HepG2 (cell line): ENCODE data around the gene NEMP2. TPM values are rescaled to one million over a fixed set of nuclear protein-coding genes. Genes with fewer than 3 reads are reported as not detected.

Experiments used
- AGO1 ChIP-seq: fragments of 200-400 bp; formaldehyde crosslinking; IDR thresholded peaks from 2 replicates; pipeline ENCODE4 v1.6.1; 2017; ENCODE audit warnings: mild to moderate bottlenecking, low read depth, low read length, moderate library complexity; ENCODE audit not compliant: poor library complexity, severe bottlenecking
- CENPX ChIP-seq: sonication (generic); formaldehyde crosslinking; IDR thresholded peaks from 2 replicates; pipeline ENCODE4 v1.9.0; 2021; ENCODE audit warnings: mild to moderate bottlenecking, missing genetic modification reagents, moderate library complexity
- CREB3 ChIP-seq: sonication (generic); formaldehyde crosslinking; IDR thresholded peaks from 2 replicates; pipeline ENCODE4 v1.5.0; 2020; ENCODE audit warnings: missing genetic modification reagents
- DR1 ChIP-seq: sonication (generic); formaldehyde crosslinking; IDR thresholded peaks from 2 replicates; pipeline ENCODE4 v1.8.0; 2021; ENCODE audit warnings: mild to moderate bottlenecking, missing genetic modification reagents, inconsistent platforms
- FOXK2 ChIP-seq: fragments of 450-650 bp; IDR thresholded peaks from 2 replicates; pipeline ENCODE4 v1.6.1; 2016
- HBP1 ChIP-seq: IDR thresholded peaks from 2 replicates; pipeline ENCODE4 v1.6.1; 2016; ENCODE audit warnings: low read depth, control low read depth
- MAZ ChIP-seq, 2 experiments: sonication (generic) in 1 of 2; formaldehyde crosslinking in 1 of 2; IDR thresholded peaks; 2 replicates each; pipeline versions ENCODE4 v1.5.0 to v1.6.1; 2012 to 2020; ENCODE audit warnings: low read depth in 2 of 2, mild to moderate bottlenecking in 2 of 2, borderline replicate concordance in 1 of 2, improper control_type of control experiment in 1 of 2, low read length in 1 of 2, missing genetic modification reagents in 1 of 2, moderate library complexity in 1 of 2
- SCMH1 ChIP-seq: sonication (generic); formaldehyde crosslinking; IDR thresholded peaks from 2 replicates; pipeline ENCODE4 v1.9.0; 2021; ENCODE audit warnings: missing genetic modification reagents, mild to moderate bottlenecking, borderline replicate concordance
- SNRNP70 ChIP-seq: fragments of 200-400 bp; formaldehyde crosslinking; IDR thresholded peaks from 2 replicates; pipeline ENCODE4 v1.6.1; 2017; ENCODE audit warnings: mild to moderate bottlenecking, low read depth, low read length, moderate library complexity
- SOX6 ChIP-seq, 2 experiments: fragments of 450-650 bp in 1 of 2; sonication (generic) in 1 of 2; formaldehyde crosslinking in 1 of 2; IDR thresholded peaks; 2 replicates each; pipeline versions ENCODE4 v1.4.0 to v1.6.1; 2017 to 2020; ENCODE audit warnings: antibody characterized with exemption in 1 of 2, mild to moderate bottlenecking in 1 of 2, missing genetic modification reagents in 1 of 2
- TBX3 ChIP-seq: fragments of 450-650 bp; IDR thresholded peaks from 2 replicates; pipeline ENCODE4 v1.6.1; 2017; ENCODE audit warnings: antibody characterized with exemption, mild to moderate bottlenecking, inconsistent platforms, borderline replicate concordance
- ZBTB1 ChIP-seq: sonication (generic); formaldehyde crosslinking; IDR thresholded peaks from 2 replicates; pipeline ENCODE4 v1.4.0; 2020; ENCODE audit warnings: missing genetic modification reagents, borderline replicate concordance
- ZHX1 ChIP-seq: sonication (generic); formaldehyde crosslinking; IDR thresholded peaks from 2 replicates; pipeline ENCODE4 v1.8.1; 2022; ENCODE audit warnings: low read depth, mild to moderate bottlenecking, missing genetic modification reagents
- ZNF18 ChIP-seq: sonication (generic); formaldehyde crosslinking; IDR thresholded peaks from 2 replicates; pipeline ENCODE4 v1.8.0; 2022; ENCODE audit warnings: mild to moderate bottlenecking, missing genetic modification reagents; ENCODE audit not compliant: insufficient replicate concordance
- ZNF576 ChIP-seq: sonication (generic); formaldehyde crosslinking; IDR thresholded peaks from 2 replicates; pipeline ENCODE4 v1.4.0; 2020; ENCODE audit warnings: mild to moderate bottlenecking, missing genetic modification reagents
- ZNF670 ChIP-seq: sonication (generic); formaldehyde crosslinking; IDR thresholded peaks from 2 replicates; pipeline ENCODE4 v1.8.0; 2022; ENCODE audit warnings: mild to moderate bottlenecking, missing genetic modification reagents, borderline replicate concordance
- ZNF703 ChIP-seq: sonication (generic); formaldehyde crosslinking; IDR thresholded peaks from 2 replicates; pipeline ENCODE4 v1.5.1; 2020; ENCODE audit warnings: missing genetic modification reagents, mild to moderate bottlenecking, moderate library complexity, borderline replicate concordance
- ZNF883 ChIP-seq: sonication (generic); formaldehyde crosslinking; IDR thresholded peaks from 2 replicates; pipeline ENCODE4 v1.5.1; 2020; ENCODE audit warnings: mild to moderate bottlenecking, missing genetic modification reagents; ENCODE audit errors: not compliant biosample characterization
- ZSCAN9 ChIP-seq: IDR thresholded peaks from 2 replicates; pipeline ENCODE4 v1.6.1; 2016; ENCODE audit warnings: borderline replicate concordance
- polyA plus RNA-seq, 8 experiments: library from polyadenylated mRNA; depleted of rRNA in 3 of 8; stranded (reverse) in 7 of 8; unstranded in 1 of 8; fragments of >200 nt; fragmentation: Illumina TruSeq in 4 of 8; extraction: Trizol in 4 of 8; gene quantifications; 2 replicates each; pipeline versions ENCODE4 v1.2.1 to v1.2.3, GENCODE V29; 2011 to 2016; ENCODE audit warnings: low read depth in 4 of 8, missing spikeins in 1 of 8, mixed read lengths in 1 of 8; ENCODE audit not compliant: insufficient read depth in 1 of 8
- total RNA-seq, 5 experiments: library from RNA; depleted of rRNA; stranded (reverse); fragments of >200 nt; fragmentation: Illumina TruSeq; extraction: Trizol; gene quantifications; 2 replicates each; pipeline ENCODE4 v1.2.3, GENCODE V29; 2016; ENCODE audit warnings: low read depth in 1 of 5

The NEMP2 gene
- total and polyA plus RNA-seq, 2 of the 13 experiments (the other 11 are each of a cell fraction or from before 2014, with no cell fraction given) = 2.4 to 9.8 TPM

GRCh38 chr2:190578158-190579057 is 43.9 kb upstream of the NEMP2 start (continued):
- TF ChIP-seq ZNF703 (CRISPR knock-in tag) = no peak
- TF ChIP-seq ZBTB1 = no peak
- no peak for TF ChIP-seq ZNF670
- TF ChIP-seq ZSCAN9 (CRISPR knock-in tag) = no peak
- TF ChIP-seq SOX6 (IDR thresholded peaks at IDR 0.05) = no peak
- no peak; the same call in 1 of the 2 replicates for TF ChIP-seq SOX6 (CRISPR knock-in tag; IDR thresholded peaks at IDR 0.05)
- no peak for TF ChIP-seq SNRNP70
- TF ChIP-seq HBP1 (CRISPR knock-in tag) = no peak
- no peak for TF ChIP-seq TBX3
- TF ChIP-seq CREB3 (CRISPR knock-in tag) = no peak
- no peak for TF ChIP-seq DR1 (CRISPR knock-in tag)
- TF ChIP-seq ZHX1 (CRISPR knock-in tag) = no peak
- no peak for TF ChIP-seq AGO1
- TF ChIP-seq FOXK2 = no peak
- no peak for TF ChIP-seq CENPX
- no peak for TF ChIP-seq SCMH1 (CRISPR knock-in tag)
- no peak for TF ChIP-seq ZNF883 (CRISPR knock-in tag)
- TF ChIP-seq ZNF576 (CRISPR knock-in tag) = no peak
- no peak for TF ChIP-seq ZNF18 (CRISPR knock-in tag)
- TF ChIP-seq MAZ (IDR thresholded peaks at IDR 0.05; ENCODE audit: borderline replicate concordance, low read depth, low read length) = no peak
- no peak for TF ChIP-seq MAZ (CRISPR knock-in tag; IDR thresholded peaks at IDR 0.05; ENCODE audit: low read depth)
